Measurements from ENCODE around the gene SH3RF3.

SH3RF3 gene

GRCh38 chr2:109404681-109405080 is 275.7 kb downstream of the SH3RF3 start:
- DNase-seq, result no peak

- DNase-seq, result no peak
Measured at GRCh38 chr2:109405873-109406272, 276.9 kb downstream of the SH3RF3 start.

GRCh38 chr2:109406301-109406700 is 277.3 kb downstream of the SH3RF3 start:
- no peak for DNase-seq

- no peak for DNase-seq
Measured at GRCh38 chr2:109407276-109408042, 278.5 kb downstream of the SH3RF3 start.

- no peak for DNase-seq
Measured at GRCh38 chr2:109408043-109408335, 279.0 kb downstream of the SH3RF3 start.

- DNase-seq, result no peak
Measured at GRCh38 chr2:109409321-109410038, 280.5 kb downstream of the SH3RF3 start.

- no peak for DNase-seq
Measured at GRCh38 chr2:109410039-109410815, 281.2 kb downstream of the SH3RF3 start.

- no peak for DNase-seq
Measured at GRCh38 chr2:109411640-109412325, 282.8 kb downstream of the SH3RF3 start.

- no peak for DNase-seq
Measured at GRCh38 chr2:109415581-109416013, 286.6 kb downstream of the SH3RF3 start.

GRCh38 chr2:109417701-109418335 is 288.8 kb downstream of the SH3RF3 start:
- no peak for DNase-seq

GRCh38 chr2:109418716-109419115 is 289.7 kb downstream of the SH3RF3 start:
- DNase-seq, result no peak

- no peak for DNase-seq
Measured at GRCh38 chr2:109419171-109419756, 290.3 kb downstream of the SH3RF3 start.

GRCh38 chr2:109419960-109420370 is 291.0 kb downstream of the SH3RF3 start:
- DNase-seq, result no peak

- no peak for DNase-seq
Measured at GRCh38 chr2:109421101-109421500, 292.1 kb downstream of the SH3RF3 start.

GRCh38 chr2:109421642-109422041 is 292.6 kb downstream of the SH3RF3 start:
- no peak for DNase-seq

GRCh38 chr2:109422071-109422757 is 293.2 kb downstream of the SH3RF3 start:
- no peak for DNase-seq

- no peak for DNase-seq
Measured at GRCh38 chr2:109422758-109423500, 293.9 kb downstream of the SH3RF3 start.

GRCh38 chr2:109423556-109424359 is 294.8 kb downstream of the SH3RF3 start:
- no peak for DNase-seq

GRCh38 chr2:109425411-109425810 is 296.4 kb downstream of the SH3RF3 start:
- DNase-seq, result no peak

GRCh38 chr2:109427661-109428091 is 298.7 kb downstream of the SH3RF3 start:
- no peak for DNase-seq

Data from activated CD4-positive, alpha-beta T cell treated with anti-CD3 and anti-CD28 coated beads for 4 hours (primary cell).